Hematopoietic multipotent progenitor cell treated with erythropoietin and hydrocortisone succinate and interleukin-3 and kit ligand, for 6 days (in vitro differentiated cells): ENCODE data around the gene FLII.
A peak's percentile ranks its signal among the peaks of the same experiment; 100 is the strongest.

Experiments
- DNase-seq: peaks from one replicate; pipeline ENCODE4 v3.0.0-alpha.2; 2015

The FLII gene

GRCh38 chr17:18259621-18260331 lies 1.2 kb upstream of the FLII start:
- no peak for DNase-seq

DNA sequence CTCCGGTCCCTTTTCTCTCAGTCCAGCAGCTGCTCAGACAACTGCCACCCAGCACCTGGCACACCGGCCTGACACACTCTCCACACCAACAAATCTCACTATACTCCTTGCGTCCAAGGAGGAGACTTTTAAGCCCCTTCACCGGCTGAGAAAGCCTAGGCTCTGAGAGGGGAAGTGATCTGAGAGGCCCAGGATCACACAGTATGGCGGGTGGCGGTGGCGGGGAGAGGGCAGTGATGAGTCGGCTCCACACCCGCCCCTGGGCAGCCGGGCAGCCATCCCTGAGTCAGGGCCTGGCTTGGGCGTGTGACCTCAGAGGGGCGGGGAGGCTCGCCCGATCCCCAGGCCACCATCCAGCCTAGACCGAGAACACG lies 569 bp downstream of the FLII start:
- peak; percentile 73 for DNase-seq

DNA sequence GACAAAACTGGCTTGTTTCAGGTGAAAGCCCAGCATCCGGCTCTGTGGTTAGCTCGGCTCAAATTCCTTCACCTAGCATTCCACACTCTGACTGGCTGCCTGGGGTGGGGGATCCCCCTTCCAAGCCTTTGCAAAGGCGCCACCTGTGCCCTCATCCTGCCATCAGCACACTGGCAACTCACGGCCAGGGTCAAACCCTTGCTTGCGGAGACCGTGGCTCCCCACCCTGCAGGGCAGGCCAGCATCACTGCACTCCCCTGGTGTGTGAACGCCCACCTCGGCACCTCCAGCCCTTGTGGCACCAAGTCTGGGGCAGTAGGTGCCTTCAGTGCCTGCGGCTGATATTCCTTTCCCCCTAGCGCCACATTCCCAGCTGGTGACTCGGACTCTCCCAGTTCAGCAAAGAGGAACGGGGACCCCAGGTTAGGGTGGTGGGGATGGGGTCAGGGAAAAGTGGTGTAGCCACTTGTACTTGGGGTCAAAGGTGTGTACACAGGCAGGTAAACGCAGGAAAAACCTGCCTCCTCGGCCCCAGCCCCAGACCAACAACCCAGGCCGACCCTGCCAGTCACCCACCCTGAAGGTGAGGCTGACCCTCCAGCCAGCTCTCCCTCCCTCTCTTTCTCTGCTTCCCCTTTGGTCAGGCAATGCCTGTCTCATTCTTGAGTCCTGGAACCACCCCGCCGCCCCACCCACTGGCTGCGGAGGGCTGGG lies 1.1 kb downstream of the FLII start:
- peak; percentile 68 for DNase-seq

DNA sequence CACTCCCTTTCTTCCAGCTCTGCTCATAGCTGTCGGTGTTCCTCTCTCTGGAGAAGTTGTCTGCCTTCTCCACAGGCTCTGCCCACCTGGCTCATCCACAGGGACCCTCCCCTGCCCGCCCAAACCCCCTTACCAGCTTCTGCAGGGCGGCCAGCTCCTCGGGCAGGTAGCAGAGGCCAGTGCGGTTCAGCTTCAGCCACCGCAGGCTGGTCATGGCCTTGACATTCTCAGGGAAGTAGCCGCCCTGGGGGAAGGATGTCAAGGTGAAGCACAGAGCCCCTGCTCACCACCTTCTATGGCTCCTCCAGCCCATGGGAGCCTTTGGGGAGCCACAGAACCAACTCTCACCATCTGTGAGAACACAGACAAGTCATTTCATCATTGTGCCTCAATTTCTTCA lies 1.8 kb downstream of the FLII start:
- no peak for DNase-seq

DNA sequence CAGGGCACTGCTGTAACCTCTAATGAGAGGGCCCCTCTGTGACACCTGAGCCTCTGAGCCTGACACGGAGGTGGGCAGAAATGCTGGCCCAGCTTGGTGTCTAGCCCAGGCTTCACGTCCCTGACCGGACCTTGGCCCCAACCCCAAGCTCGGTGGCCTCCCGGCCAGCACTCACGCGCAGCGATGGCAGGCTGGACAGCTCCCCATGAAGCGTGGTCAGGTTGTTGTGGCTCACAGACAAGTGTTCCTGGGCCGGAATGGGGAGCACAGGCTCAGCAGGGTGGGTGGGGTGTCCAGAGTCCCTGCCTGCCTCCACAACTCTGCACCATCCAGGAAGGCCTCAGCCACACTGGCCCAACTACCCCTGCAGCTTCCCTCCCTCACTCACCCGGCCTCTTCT lies 2.2 kb downstream of the FLII start:
- DNase-seq, result no peak

DNA sequence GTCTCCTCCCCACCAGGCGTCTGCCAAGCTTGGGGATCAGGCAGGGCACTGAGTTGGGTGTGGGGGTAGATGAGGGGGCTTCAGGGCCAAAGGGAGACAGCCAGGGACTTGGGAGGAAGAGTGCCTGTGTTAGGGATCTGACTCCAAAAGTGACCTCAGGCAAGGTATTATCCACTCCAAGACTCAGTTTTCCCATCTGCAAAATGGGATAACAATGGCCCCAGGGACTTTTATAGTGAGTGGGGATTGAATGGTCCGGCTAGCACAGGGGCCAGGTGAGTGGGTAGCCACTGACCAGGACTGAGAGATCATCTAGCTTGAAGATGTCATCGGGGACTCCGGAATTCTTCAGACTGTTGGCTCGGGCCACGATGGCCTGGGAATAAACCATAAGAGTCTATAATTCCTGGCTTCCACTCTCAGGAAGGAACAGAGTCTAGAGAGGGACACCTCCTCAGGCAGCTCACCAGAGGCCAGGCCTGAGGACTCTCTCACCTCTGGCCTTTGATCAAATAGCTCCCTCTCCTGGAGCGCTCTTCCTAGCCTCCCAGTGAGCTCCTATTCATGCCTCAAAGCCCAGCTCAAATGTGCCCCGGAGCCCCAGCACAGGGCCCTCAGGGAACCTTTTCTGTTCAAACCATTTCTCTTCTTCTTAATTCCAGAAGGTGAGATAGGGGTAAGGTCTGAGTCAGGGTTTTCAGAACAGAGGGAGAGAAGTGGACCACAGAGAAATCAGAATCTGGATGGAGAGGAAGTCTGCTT lies 3.5 kb downstream of the FLII start:
- no peak for DNase-seq

DNA sequence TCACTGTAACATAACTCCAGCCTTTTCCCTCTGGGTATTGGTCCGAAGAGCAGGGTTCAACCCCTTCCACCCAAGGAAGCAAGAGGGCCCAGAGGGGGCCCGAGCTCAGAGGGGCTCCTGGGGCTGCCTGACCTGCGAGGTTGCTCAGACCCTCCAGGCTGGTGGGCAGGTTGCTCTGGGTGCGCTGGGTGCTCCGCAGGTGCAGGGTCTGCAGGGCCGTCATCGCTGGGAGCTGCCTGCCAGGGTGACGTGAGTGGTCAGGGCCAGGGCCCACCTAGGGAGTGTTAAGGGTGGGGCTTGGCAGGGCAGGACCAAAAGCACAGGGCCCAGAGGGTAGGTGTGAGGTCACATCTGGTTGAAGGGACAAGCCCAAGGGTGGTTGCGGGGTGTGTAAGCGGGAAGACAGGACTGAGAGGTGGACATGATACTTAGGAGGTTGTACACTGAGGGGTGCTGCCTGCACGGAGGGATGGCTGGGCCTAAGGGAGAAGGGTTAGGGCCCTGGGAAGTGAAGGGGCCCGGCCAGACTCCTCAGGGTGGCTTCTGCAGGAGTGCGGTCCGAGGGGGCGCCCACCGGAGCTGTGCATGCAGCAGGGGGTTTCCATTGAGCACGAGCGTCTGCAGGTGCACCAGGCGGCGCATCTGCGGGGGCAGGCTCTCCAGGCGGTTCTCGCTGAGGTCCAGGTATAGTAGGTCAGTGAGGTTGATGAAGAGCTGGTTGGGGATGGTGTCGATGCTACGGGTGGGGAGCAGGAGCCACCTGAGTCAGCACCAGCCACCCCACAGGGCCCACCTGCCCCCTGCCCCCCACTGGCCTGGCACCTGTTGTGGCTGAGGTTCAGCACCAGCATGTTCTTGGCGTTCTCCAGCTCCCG lies 4.4 kb downstream of the FLII start:
- no peak for DNase-seq

DNA sequence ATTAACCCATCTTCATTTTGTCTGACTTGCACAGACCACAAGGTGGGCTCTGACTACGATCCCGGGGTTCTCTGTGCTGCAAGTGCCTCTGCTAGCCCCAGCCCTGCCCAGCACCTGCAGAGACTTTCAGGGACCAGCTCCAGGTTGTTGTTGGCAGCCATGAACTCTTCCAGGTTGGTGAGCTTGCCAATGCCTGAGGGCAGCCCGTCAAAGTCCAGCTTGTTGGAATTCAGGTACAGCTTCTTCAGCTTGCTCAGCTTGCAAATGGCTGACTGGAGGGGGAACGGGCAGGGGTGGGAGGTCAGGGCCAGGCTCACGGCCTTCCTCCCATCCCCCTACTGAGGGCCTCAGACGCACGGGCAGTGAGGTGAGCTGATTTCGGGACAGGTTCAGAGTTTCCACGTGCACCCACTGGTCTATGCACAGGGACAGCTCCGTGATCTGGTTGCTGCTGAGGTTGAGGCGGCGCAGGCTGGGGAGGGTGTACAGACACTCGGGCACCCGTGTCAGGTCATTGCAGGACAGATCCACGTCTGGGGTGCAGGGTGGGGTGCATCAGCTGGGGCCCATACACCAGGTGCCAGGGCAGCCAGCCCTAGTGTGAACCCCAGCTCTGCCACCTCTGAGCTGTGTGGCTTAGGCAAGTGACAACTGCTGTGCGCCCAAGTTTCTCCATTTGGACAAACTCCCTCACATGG lies 5.2 kb downstream of the FLII start:
- no peak for DNase-seq

DNA sequence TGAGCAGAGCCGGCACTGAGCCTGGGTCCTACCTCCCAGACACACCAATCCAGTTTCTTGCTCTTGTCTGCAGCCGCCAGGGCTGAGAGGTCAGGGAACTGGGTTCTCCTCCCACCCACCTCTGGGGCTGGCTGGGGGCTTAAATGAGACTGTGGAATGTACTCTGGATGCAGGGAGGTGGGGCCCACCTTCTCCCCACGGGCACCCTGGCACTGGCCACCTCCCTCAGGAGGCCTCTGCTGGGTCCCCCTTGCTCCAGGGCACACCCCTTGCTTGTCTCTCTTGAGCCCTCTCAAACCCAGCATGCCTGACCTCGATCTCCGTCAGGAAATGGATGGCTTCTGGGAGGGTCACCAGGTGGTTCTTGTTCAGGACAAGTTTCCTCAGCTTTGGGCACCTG lies 6.4 kb downstream of the FLII start:
- no peak for DNase-seq

- DNase-seq, result no peak
Measured at GRCh38 chr17:18251204-18251603, 7.3 kb downstream of the FLII start.

DNA sequence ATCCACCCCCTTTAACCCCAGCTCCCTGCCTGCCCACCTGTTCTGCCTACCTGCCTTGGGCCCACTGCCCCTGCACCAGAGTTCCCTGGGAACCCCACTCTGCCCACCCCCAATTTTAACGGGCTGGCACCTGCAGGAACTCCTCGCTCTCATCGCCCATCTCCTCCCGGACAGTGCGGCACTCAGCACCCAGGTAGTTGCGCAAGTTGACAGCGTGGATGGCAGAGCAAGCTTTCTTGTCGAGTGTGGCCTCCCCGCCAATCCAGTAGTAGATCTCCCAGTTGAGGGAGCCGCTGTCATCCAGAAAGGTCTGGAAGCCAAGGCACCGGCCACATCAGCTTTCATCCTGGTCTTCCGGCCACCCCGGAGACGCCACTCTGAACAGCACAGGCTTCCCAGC lies 7.8 kb downstream of the FLII start:
- DNase-seq, result no peak

- DNase-seq, result no peak
Measured at GRCh38 chr17:18250259-18250658, 8.3 kb downstream of the FLII start.

DNA sequence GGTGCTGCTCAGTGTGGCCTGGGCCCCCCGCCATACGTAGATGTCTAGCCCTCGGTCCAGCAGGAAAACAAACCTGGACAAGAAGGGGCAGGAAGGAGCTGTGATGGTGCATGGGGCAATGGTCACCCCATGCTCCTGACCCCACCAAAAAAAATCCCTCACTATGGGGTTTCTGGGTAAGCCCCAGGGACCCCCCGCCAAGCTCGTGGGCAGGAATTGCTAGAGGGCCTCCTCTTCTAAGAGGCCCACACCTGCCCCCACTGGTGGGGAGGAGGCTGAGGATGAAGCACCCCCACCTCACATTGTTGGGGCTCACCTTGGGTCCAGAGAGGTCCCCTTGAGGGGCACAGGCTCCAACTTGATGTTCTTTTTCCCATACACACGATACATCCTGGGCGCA lies 9.7 kb downstream of the FLII start:
- DNase-seq, result no peak

- DNase-seq, result peak; percentile 88
Measured at GRCh38 chr17:18248300-18248731, 10.2 kb downstream of the FLII start.

GRCh38 chr17:18247613-18248001 lies 10.9 kb downstream of the FLII start:
- no peak for DNase-seq

DNA sequence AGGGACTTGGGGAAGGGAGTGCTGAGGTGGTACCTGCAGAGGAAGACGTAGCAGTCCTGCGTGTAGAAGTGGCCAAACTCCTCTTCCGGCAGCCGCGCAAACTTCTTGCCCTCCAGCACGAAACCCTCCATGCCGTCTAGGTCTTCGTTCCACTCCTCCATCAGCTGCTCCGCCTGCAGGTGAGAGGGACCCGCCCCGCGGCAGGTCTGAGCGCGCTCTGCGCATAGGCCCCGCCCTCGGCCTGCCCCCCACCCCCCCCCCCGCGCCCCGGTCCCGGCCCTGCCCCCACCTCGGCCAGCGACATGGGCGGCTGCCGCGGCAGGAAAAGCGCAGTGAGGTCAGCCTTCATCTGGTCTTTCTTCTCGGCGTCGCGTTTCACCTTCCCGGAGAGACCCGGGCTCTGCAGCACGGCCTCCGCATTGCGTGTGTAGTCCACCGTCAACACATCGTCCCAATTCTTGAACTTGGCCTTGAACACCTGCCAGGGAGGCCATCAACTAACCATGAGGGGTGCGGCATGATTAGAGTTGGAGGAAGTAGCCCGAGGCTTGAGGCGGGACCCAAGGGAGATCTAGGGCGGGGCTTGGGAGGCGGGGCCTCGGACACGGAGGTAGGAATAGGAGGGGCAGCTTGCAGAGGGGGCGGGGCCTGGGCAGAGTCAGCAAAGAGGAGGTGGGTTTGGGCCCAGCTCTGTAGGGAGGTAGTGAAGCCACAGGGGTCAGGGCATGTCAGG lies 11.5 kb downstream of the FLII start:
- peak; percentile 76 for DNase-seq

DNA sequence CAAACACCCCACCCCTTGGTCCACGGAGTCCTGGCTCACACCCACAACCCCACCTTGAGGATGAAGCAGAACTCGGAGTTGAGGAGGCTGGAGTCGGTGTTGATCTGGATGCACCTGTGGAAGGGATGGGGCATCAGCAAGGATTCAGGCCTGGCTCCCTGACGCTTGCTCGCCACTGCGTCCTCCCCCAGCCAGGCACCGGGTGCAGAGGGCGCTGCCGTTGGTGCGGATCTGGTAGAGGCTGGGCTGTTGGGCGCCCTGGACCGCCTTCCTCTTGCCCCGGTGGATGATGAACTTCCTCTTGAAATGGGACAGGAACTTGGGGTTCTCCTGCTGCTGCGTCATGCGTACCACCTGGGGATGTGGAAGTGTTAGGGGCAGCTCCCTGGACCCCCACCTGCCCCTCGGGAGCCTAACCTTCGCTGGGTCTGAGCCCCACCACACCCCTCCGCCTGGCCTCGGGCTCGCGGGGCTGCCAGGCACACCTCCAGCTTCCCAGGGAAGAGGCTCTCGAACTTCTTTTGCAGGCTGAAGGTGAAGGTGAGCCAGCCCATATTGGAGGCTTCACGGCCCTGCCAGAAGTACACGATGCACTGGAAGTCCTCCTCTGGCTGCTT lies 12.3 kb downstream of the FLII start:
- no peak for DNase-seq

DNA sequence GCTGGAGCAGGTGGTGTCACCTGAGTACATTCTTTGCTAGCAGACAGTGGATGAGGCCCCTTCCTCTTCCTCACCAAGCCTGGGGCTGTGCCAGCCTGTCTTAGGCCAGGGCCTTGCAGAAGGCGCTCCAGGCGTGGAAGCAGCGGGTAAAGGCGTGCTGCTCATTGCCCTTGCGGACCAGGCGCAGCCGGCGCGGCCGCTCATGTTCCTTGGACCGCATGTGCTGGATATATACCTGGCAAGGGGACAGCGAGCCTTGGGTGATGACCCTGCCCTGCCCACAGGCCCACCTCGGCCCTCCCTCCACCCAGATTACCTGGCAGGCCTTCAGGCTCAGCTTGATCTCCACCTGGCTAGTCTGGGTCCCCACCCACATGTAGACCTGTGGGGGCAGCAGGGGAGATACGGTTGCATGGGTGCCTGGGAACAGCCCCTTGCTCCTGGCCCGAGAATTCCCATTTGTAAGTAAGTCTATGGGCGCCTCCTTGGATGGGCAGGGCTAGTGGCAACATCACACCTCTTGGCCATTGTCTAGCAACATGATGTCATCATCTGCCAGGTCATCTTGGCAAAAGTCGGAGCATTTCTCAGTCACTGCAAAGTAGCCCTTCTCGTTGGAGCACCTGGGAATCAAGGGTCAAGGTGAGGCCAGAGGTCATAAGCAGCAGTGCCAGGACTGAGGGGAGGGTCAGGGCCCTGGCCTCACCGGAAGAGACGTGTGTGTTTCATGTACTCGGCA lies 13.3 kb downstream of the FLII start:
- no peak for DNase-seq

DNA sequence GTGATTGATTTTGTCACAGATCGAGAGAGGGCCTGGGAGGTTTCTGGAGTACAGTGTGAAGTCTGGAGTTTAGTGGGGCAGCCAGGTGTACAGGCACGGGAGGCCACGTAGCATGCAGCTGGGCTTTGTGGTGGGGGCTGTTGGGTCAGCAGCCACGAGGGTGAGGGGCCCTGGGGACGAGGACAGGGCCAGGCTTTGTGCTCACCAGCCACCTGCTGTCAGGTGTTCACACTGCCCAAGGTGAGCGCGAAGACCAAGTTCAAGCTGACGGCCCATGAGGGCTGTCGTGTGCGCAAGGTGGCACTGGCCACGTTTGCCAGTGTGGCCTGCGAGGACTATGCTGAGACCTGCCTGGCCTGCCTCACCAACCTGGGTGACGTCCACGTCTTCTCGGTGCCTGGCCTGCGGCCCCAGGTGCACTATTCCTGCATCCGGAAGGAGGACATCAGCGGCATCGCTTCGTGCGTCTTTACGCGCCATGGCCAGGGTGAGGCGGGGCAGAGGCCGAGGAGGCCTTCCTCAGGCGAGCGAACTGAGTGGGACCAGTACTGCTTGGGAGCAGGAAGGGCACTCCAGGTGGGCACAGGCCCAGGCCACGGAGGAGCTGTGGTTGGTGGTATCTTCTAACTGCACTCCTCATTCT lies 17.2 kb downstream of the FLII start:
- DNase-seq, result no peak

- no peak for DNase-seq
Measured at GRCh38 chr17:18240449-18240848, 18.1 kb downstream of the FLII start.
